ENCODE results near the gene INAFM1.

Gene INAFM1

DNA sequence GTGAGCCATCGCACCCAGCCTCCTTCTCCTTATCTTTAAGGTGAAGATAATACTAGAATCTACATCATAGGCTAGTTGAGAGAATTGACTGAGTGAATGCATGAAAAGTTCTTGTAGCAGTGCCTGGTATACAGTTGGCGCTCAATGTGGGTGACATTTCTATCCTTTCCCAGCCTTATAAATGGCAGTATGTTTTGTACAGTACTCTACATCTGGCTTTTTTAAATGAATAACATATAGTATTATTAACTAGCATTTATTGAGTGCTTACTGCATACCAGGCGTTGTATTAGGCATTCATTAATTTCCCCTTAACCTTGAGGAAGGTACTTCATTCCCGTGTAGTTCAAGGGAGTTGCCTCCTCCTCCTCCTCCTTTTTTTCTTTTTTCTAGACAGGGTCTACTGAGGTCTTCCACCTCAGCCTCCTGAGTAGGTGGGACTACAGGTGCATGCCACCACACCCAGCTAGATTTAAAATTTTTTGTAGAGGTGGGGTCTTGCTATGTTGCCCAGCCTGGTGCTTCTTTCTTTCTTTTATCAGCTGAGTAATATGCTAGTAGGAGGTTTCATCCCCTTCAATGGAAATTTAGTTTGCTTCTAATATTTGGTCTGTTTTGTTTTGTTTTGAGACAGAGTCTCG is 37.8 kb downstream of the INAFM1 start:
- TF ChIP-seq GABPA (IDR thresholded peaks at IDR 0.05; ENCODE audit: low read depth) = no peak
- TF ChIP-seq, protein P1, sequence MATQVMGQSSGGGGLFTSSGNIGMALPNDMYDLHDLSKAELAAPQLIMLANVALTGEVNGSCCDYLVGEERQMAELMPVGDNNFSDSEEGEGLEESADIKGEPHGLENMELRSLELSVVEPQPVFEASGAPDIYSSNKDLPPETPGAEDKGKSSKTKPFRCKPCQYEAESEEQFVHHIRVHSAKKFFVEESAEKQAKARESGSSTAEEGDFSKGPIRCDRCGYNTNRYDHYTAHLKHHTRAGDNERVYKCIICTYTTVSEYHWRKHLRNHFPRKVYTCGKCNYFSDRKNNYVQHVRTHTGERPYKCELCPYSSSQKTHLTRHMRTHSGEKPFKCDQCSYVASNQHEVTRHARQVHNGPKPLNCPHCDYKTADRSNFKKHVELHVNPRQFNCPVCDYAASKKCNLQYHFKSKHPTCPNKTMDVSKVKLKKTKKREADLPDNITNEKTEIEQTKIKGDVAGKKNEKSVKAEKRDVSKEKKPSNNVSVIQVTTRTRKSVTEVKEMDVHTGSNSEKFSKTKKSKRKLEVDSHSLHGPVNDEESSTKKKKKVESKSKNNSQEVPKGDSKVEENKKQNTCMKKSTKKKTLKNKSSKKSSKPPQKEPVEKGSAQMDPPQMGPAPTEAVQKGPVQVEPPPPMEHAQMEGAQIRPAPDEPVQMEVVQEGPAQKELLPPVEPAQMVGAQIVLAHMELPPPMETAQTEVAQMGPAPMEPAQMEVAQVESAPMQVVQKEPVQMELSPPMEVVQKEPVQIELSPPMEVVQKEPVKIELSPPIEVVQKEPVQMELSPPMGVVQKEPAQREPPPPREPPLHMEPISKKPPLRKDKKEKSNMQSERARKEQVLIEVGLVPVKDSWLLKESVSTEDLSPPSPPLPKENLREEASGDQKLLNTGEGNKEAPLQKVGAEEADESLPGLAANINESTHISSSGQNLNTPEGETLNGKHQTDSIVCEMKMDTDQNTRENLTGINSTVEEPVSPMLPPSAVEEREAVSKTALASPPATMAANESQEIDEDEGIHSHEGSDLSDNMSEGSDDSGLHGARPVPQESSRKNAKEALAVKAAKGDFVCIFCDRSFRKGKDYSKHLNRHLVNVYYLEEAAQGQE (IDR thresholded peaks at IDR 0.05; ENCODE audit: insufficient replicate concordance, low read depth) = no peak
- TF ChIP-seq, protein P2, sequence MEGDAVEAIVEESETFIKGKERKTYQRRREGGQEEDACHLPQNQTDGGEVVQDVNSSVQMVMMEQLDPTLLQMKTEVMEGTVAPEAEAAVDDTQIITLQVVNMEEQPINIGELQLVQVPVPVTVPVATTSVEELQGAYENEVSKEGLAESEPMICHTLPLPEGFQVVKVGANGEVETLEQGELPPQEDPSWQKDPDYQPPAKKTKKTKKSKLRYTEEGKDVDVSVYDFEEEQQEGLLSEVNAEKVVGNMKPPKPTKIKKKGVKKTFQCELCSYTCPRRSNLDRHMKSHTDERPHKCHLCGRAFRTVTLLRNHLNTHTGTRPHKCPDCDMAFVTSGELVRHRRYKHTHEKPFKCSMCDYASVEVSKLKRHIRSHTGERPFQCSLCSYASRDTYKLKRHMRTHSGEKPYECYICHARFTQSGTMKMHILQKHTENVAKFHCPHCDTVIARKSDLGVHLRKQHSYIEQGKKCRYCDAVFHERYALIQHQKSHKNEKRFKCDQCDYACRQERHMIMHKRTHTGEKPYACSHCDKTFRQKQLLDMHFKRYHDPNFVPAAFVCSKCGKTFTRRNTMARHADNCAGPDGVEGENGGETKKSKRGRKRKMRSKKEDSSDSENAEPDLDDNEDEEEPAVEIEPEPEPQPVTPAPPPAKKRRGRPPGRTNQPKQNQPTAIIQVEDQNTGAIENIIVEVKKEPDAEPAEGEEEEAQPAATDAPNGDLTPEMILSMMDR (IDR thresholded peaks at IDR 0.05; ENCODE audit: insufficient read depth, low read length) = no peak
- TF ChIP-seq POLR2AphosphoS5 (IDR thresholded peaks at IDR 0.05; ENCODE audit: low read depth) = no peak
- TF ChIP-seq SPI1 (IDR thresholded peaks at IDR 0.05; ENCODE audit: borderline replicate concordance, low read depth) = no peak
- Histone ChIP-seq H3K27ac (replicated peaks) (no peak overlapping the region), H3K27me3 (ENCODE audit: insufficient read depth, poor library complexity, severe bottlenecking) (no peaks in the 10 kb centered on the region), H3K4me3 (replicated peaks; ENCODE audit: insufficient read depth, low read length) (no peak overlapping the region)
- no peak for DNase-seq (ENCODE audit: low read depth in 1 of 2, low spot score in 1 of 2)

DNA sequence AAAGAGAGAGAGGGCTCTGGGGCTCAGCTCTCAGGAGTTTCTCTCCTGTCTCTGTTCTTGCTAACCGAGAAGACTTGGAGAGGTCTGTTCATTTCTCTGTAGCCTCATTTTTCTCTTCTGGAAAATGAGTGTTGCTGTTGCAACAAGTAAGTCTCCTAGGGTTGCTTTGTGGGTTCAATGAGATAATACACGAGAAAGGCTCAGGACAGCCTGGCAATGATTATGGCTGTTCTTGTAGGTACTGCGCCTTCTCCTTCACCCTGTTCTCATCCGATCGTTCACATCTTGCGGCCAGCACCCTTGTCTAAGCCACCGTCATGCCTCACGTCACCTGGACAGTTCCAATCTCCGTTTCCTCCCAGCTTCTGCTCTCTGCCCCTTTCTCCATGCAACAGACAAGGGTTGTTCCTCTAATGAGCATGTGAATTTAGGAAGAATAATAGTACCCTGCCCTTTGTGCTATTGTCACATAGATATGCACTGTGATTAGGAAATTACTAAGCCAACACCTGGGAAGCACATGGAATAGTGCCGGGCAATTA is 39.1 kb downstream of the INAFM1 start:
- Histone ChIP-seq H3K27me3 (ENCODE audit: insufficient read depth, poor library complexity, severe bottlenecking) (no peaks in the 10 kb centered on the region), H3K4me3 (replicated peaks; ENCODE audit: insufficient read depth, low read length) (no peak overlapping the region), H3K27ac (replicated peaks) (no peak overlapping the region)
- no peak for TF ChIP-seq GABPA (IDR thresholded peaks at IDR 0.05; ENCODE audit: low read depth)
- no peak for TF ChIP-seq POLR2AphosphoS5 (IDR thresholded peaks at IDR 0.05; ENCODE audit: low read depth)
- TF ChIP-seq, protein P1 (IDR thresholded peaks at IDR 0.05; ENCODE audit: insufficient replicate concordance, low read depth) = no peak
- TF ChIP-seq, protein P2 (IDR thresholded peaks at IDR 0.05; ENCODE audit: insufficient read depth, low read length) = no peak
- no peak for TF ChIP-seq SPI1 (IDR thresholded peaks at IDR 0.05; ENCODE audit: borderline replicate concordance, low read depth)
- no peak for DNase-seq (ENCODE audit: low read depth in 1 of 2, low spot score in 1 of 2)

DNA sequence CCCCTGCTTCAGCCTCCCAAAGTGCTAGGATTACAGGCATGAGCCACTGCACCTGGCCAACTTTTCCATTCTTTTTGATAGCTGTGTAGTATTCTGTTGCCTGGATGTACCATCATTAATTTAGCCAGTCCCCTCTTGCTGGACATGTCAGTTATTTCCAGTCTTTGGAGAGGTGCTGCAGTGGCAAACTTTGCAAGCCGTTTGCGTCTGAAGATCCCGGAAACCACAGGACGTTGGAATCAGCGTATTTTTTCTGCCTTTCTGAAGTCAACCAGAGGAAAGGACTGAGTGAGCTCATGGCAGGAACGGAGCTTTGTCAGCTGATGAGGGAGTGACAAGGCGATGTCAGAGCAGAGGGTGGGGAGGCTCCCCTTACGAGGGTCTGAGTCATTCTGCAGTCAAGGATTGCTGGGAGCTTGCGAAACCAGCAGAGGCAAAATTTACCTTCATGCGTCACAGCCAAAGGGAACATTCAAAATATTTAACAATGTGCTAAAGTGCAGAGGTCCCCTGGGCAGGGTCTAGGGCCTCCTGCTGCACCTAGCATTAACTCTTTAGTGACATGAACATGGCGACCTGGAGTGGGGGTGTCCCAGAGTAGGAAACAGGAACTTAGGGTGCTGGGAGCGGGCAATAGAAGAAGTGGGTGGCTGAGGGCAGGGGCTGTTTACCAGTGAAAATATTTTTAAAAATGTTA is 40.6 kb downstream of the INAFM1 start:
- TF ChIP-seq POLR2AphosphoS5 (IDR thresholded peaks at IDR 0.05; ENCODE audit: low read depth) (peak; percentile 69; the same call in 1 of the 2 replicates), SPI1 (IDR thresholded peaks at IDR 0.05; ENCODE audit: borderline replicate concordance, low read depth) (peak; percentile 50; the same call in 1 of the 2 replicates), GABPA (IDR thresholded peaks at IDR 0.05; ENCODE audit: low read depth) (no peak)
- TF ChIP-seq, protein P2 (IDR thresholded peaks at IDR 0.05; ENCODE audit: insufficient read depth, low read length) = no peak
- TF ChIP-seq, protein P1 (IDR thresholded peaks at IDR 0.05; ENCODE audit: insufficient replicate concordance, low read depth) = no peak
- H3K4me3 ChIP-seq (replicated peaks; ENCODE audit: insufficient read depth, low read length) = no peak overlapping the region
- H3K27ac ChIP-seq (replicated peaks) = peak overlapping the region; percentile 49
- peak; percentile 90 to 95 for DNase-seq (ENCODE audit: low read depth in 1 of 2, low spot score in 1 of 2)
- no peaks in the 10 kb centered on the region for H3K27me3 ChIP-seq (ENCODE audit: insufficient read depth, poor library complexity, severe bottlenecking)

All from HL-60 (cell line).